ENCODE data around the gene CLEC2L.

Gene CLEC2L

DNA sequence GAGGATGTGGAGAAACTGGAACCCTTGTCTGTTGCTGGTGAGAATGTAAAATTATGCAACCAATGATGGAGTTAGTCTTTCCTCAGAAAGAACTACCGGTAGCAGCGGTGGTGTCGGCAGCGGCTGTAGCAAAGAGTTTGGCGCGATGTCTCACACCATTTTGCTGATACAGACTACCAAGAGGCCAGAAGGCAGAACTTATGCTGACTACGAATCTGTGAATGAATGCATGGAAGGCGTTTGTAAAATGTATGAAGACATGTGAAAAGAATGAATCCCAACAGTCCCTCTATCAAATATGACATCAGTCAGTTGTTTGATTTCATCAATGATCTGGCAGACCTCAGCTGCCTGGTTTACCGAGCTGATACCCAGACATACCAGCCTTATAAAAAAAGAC, 10.6 kb downstream of the CLEC2L start:
- Histone ChIP-seq H3K79me2 (ENCODE audit: insufficient read depth, low read length) (no peaks in the 10 kb centered on the region), H3K9me3 (ENCODE audit: low read length) (no peaks in the 10 kb centered on the region), H3K9ac (ENCODE audit: low read length) (no peak overlapping the region), H4K20me1 (ENCODE audit: insufficient read depth, low read length) (no peaks in the 10 kb centered on the region; the same call in 1 of the 2 replicates), H3K4me1 (ENCODE audit: insufficient read depth, low read length, severe bottlenecking) (no peaks in the 10 kb centered on the region), H3K4me3 (ENCODE audit: low read depth, low read length, poor library complexity, severe bottlenecking) (no peak overlapping the region), H3K4me2 (ENCODE audit: low read length) (no peak overlapping the region), H3K27ac (ENCODE audit: low read depth, low read length, poor library complexity, severe bottlenecking) (no peak overlapping the region), H3K27me3 (ENCODE audit: insufficient read depth, low read length) (peaks cover 9% of the 10 kb centered on the region), H3K36me3 (ENCODE audit: insufficient read depth, low read length) (no peaks in the 10 kb centered on the region), H3F3A (ENCODE audit: insufficient read depth, low read length) (no peaks in the 10 kb centered on the region), H3K9me2 (ENCODE audit: low read depth, low read length) (no peaks in the 10 kb centered on the region), H2AFZ (ENCODE audit: low read length) (no peak overlapping the region)
- no peak for TF ChIP-seq EZH2 (IDR thresholded peaks at IDR 0.05; ENCODE audit: borderline replicate concordance, low read length)
- TF ChIP-seq, protein P1, sequence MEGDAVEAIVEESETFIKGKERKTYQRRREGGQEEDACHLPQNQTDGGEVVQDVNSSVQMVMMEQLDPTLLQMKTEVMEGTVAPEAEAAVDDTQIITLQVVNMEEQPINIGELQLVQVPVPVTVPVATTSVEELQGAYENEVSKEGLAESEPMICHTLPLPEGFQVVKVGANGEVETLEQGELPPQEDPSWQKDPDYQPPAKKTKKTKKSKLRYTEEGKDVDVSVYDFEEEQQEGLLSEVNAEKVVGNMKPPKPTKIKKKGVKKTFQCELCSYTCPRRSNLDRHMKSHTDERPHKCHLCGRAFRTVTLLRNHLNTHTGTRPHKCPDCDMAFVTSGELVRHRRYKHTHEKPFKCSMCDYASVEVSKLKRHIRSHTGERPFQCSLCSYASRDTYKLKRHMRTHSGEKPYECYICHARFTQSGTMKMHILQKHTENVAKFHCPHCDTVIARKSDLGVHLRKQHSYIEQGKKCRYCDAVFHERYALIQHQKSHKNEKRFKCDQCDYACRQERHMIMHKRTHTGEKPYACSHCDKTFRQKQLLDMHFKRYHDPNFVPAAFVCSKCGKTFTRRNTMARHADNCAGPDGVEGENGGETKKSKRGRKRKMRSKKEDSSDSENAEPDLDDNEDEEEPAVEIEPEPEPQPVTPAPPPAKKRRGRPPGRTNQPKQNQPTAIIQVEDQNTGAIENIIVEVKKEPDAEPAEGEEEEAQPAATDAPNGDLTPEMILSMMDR (IDR thresholded peaks at IDR 0.05; ENCODE audit: low read length), result no peak

DNA sequence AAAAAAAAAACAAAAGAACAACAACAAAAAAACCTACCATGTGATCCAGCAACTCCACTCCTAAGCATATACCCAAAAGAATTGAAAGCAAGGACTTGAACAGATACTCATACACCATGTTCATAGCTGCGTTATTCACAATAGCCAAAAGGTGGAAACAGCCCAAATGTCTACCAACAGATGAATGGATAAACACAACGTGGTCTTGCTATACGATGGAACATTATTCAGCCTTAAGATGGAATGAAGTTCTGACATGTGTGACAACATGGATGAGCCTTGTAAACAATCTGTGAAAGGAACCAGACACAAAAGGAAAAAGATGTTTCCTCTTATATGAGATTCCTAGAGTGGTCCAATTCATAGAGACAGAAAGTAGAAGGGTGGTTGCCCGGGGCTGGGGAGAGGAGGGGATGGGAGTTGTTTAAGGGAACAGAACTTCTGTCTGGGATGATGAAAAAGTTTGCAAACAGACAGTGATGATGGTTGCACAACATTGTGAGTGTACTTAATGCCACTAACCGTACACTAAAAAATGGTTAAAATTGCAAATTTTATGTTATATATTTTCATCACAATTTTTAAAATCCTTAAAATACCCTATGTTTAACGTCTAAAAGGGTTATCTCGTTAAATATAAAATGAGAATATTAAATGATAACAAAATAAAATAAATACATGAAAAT, 11.6 kb downstream of the CLEC2L start:
- TF ChIP-seq, protein P1 (IDR thresholded peaks at IDR 0.05; ENCODE audit: low read length), result no peak
- no peak for TF ChIP-seq EZH2 (IDR thresholded peaks at IDR 0.05; ENCODE audit: borderline replicate concordance, low read length)
- Histone ChIP-seq H3K9ac (ENCODE audit: low read length) (no peak overlapping the region), H3K4me2 (ENCODE audit: low read length) (no peak overlapping the region), H2AFZ (ENCODE audit: low read length) (no peak overlapping the region), H3K9me2 (ENCODE audit: low read depth, low read length) (no peaks in the 10 kb centered on the region), H3K4me1 (ENCODE audit: insufficient read depth, low read length, severe bottlenecking) (no peaks in the 10 kb centered on the region), H3K79me2 (ENCODE audit: insufficient read depth, low read length) (no peaks in the 10 kb centered on the region), H3K27ac (ENCODE audit: low read depth, low read length, poor library complexity, severe bottlenecking) (no peak overlapping the region), H4K20me1 (ENCODE audit: insufficient read depth, low read length) (no peaks in the 10 kb centered on the region; the same call in 1 of the 2 replicates), H3F3A (ENCODE audit: insufficient read depth, low read length) (no peaks in the 10 kb centered on the region), H3K27me3 (ENCODE audit: insufficient read depth, low read length) (peaks cover 14% of the 10 kb centered on the region), H3K4me3 (ENCODE audit: low read depth, low read length, poor library complexity, severe bottlenecking) (no peak overlapping the region), H3K9me3 (ENCODE audit: low read length) (no peaks in the 10 kb centered on the region), H3K36me3 (ENCODE audit: insufficient read depth, low read length) (no peaks in the 10 kb centered on the region)

DNA sequence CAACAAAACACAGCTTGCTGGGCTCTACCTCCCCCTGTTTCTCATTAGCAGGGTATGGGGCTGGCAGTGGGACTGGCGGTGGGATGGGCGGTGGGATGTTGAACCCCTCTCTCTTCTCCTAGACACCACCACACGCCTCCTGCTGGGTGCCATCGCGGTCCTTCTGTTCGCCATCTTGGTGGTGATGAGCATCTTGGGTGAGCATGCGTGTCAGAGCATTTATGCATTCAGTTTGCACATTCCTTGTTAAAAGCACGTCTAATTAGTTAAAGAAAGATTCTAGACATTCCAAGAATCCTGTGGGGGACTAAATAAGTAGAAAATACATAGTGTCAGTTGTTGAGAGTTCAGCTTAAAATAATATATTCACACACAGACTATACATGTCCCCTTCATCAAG, 12.7 kb downstream of the CLEC2L start:
- H3K9me3 ChIP-seq (ENCODE audit: low read length), result no peaks in the 10 kb centered on the region
- no peaks in the 10 kb centered on the region for H3F3A ChIP-seq (ENCODE audit: insufficient read depth, low read length)
- H3K9me2 ChIP-seq (ENCODE audit: low read depth, low read length), result no peaks in the 10 kb centered on the region
- TF ChIP-seq EZH2 (IDR thresholded peaks at IDR 0.05; ENCODE audit: borderline replicate concordance, low read length), result no peak
- TF ChIP-seq, protein P1 (IDR thresholded peaks at IDR 0.05; ENCODE audit: low read length), result no peak
- no peaks in the 10 kb centered on the region; the same call in 1 of the 2 replicates for H4K20me1 ChIP-seq (ENCODE audit: insufficient read depth, low read length)
- H3K36me3 ChIP-seq (ENCODE audit: insufficient read depth, low read length), result no peaks in the 10 kb centered on the region
- no peaks in the 10 kb centered on the region for H3K79me2 ChIP-seq (ENCODE audit: insufficient read depth, low read length)
- H3K4me1 ChIP-seq (ENCODE audit: insufficient read depth, low read length, severe bottlenecking), result no peaks in the 10 kb centered on the region
- no peak overlapping the region for H2AFZ ChIP-seq (ENCODE audit: low read length)
- no peak overlapping the region for H3K4me2 ChIP-seq (ENCODE audit: low read length)
- H3K27me3 ChIP-seq (ENCODE audit: insufficient read depth, low read length), result peaks cover 14% of the 10 kb centered on the region
- no peak overlapping the region for H3K4me3 ChIP-seq (ENCODE audit: low read depth, low read length, poor library complexity, severe bottlenecking)
- no peak overlapping the region for H3K27ac ChIP-seq (ENCODE audit: low read depth, low read length, poor library complexity, severe bottlenecking)
- H3K9ac ChIP-seq (ENCODE audit: low read length), result no peak overlapping the region
